HG03039 (cell line): Measurements from ENCODE around the gene ZNF791.
"Not testable (repeated sequence)": the region's sequence is repeated elsewhere in the genome, so short reads cannot be mapped to it uniquely, and the experiment has no call there.

Experiments
- ATAC-seq: cut with Tn5 transposase; IDR thresholded peaks from one replicate; pipeline ENCODE4 v1.9.1; 2021; ENCODE audit warnings: mild to moderate bottlenecking, moderate library complexity; ENCODE audit not compliant: unreplicated experiment

The ZNF791 gene

GRCh38 chr19:12628040-12629022 is 17.6 kb downstream of the ZNF791 start:
- ATAC-seq = no peak

- ATAC-seq = no peak
Measured at GRCh38 chr19:12629215-12629614, 18.5 kb downstream of the ZNF791 start.

DNA sequence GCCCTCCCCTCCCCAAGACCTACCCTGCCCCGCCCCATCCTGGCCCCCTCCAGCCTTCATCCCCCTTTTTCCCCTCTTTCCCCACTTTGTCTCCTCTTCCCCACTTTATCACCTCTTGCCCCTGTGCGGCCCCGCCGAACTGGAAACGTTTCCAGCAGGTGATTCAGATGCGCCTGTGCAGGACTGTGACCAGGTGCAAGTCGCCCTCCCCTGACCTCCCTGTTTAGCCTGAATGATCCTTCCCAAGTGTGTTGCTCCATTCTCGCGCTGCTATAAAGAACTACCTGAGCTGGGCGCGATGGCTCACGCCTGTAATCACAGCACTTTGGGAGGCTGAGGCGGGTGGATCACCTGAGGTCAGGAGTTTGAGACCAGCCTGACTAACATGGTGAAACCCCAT is 25.9 kb downstream of the ZNF791 start:
- no peak for ATAC-seq

DNA sequence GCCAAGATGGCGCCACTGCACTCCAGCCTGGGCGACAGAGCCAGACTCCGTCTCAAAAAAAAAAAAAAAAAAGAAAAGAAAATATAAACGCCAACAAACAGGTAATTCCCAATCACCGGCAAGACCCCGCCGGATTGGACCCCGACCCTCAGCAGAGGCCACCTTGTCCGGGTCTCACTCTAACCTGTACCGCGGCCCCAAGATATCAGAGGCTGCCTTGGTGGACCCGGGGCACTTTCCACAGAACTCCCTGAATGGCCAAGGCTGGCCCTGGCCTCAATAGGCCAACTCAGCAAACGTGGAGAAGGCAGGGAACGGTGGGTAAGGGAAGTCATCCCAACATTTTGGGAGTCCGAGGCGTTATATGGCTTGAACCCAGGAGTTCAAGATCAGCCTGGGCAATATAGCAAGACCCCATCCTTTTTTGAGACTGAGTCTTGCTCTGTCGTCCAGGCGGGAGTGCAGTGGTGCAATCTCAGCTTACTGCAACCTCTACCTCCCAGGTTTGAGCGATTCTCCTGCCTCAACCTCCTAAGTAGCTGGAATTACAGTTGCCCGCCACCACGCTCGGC is 28.0 kb downstream of the ZNF791 start:
- no peak for ATAC-seq

DNA sequence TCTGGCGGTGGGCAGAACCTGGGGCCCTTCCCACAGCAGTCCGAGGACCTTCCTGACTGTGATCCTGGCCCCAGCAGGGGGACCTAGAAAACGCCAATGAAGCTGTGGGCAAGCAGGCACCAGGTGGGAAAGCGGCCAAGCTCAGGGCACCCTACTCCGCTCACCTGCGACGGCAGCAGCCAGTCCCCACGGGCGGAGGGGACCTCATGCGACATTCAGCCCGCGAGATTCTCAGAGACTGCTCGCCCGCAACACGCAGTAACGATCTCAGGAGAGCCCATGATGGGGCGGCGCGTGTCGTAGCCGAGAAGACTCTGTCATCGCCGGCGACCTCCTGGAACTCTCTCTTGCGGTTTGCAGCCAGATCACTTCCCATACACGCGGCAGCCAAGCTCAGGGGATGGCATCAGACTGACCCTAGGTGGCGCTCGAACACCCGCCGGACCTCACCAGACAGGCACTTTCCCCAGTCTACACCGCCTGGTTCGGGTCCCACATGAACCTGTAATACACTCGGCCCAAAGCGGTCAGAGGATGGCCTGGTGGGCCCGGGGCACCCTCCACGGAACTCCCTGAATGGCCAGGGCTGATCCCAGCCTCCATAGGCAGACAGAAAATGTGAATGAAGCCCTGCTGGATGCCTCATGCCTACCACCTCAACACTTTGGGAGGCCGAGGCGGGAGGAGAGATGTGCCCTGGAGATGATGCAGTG is 29.3 kb downstream of the ZNF791 start:
- ATAC-seq = no peak

DNA sequence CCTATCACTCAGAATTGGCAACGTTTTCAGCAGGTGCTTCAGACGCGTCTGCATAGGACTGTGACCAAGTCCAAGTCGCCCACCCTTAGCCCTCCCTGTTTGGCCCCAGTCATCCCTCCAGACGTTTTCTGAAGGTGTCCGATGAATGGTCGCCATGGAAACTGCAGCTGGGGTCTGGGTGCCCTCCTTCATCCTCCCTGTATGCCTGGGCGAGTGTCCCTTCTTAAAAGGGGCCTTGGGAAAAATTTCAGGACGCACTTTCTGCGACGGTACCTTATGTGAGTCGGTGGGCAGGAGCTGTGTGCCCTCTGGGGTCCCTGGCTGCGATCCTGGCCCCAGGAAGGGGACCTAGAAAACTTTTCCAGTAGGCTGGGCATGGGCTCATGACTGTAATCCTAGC is 30.7 kb downstream of the ZNF791 start:
- no peak for ATAC-seq

- no peak for ATAC-seq
Measured at GRCh38 chr19:12642506-12642905, 31.8 kb downstream of the ZNF791 start.

- not testable (repeated sequence) for ATAC-seq
Measured at GRCh38 chr19:12643716-12644115, 33.0 kb downstream of the ZNF791 start.

- no peak for ATAC-seq
Measured at GRCh38 chr19:12646551-12646950, 35.8 kb downstream of the ZNF791 start.

DNA sequence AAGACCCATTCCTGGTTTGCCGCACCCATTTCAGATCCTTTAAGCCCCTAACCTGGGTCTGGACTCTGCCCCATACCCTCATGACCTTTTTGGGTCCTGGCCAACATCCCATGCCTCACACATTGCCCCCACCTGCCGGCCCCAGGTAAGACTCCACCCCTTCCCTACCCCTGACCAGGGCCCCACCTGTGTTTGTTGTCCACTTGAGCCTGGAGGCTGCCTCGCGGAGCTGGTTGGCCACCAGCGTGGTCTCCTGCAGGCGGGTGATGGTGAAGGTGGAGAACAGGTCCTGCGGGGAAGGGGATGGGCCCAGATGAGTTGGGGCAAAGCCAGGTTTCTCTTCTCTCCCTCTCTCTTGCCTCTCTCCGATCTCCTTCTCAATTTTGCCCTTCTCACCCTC is 36.3 kb downstream of the ZNF791 start:
- no peak for ATAC-seq

DNA sequence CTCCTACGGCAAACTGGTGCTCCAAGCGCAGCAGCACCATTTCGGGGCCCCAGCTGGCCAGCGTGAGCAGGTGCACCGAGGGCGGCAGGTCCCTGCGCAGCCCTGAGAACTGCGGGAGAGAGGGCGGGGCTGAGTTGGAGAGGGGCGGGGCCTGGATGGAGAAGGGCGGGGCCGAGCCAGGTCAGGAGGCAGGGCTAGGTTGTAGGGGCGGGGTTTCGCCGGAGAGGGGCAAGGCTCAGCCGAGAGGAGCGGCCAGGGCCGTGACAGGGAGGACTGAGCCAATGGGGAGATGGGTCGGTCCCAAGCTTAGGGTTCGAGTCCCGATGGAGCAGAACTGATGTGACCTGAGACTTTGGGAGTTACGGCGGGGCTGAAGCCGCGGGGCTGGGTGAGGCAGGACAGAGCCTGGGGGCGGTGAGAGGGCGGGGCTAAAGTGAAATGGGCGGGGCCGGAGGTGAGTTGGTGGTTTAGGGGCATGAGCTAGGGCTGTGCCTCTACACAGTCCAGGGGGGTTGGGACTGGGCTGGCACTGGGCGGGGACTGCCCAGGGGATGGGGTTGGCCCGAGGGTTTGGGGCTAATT is 36.9 kb downstream of the ZNF791 start:
- ATAC-seq = no peak

DNA sequence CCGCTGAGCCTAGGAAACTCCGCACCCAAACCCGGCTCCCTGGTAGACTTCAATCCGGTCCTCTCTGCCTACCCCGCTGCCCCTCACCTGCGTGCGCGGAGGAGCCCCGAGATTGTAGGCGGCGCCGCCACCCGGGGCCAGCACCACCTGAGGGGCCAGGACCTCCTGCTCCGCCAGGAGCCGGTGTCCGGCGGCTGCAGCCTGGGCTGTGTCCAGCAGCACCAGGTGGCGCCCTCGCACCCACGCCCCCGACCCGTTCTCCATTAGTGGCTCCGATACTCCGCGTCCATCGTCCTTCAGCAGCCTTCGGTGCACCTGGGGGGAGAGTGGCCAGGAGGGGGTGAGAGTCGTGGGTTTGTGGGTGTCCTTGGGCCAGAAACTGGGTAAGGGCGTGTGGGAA is 37.4 kb downstream of the ZNF791 start:
- ATAC-seq = no peak

DNA sequence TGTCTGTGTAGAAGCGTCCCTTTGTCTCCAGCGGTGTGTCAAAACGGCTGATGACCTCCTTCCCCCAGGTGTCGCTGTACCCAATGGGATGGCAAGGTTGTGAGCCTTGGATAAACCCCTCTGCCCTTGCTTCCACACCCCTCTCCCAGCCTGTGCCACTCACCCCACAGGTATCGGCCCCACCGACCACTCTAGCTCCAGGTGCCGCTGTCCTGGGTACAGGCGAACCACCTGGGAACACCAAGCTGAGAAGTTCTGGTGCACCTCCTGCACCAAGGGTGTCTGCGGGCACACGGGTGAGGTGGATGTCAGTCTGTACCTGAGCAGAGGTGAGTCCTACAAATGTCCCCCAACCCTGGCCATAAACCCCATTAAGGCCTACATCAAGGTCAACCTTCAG is 39.2 kb downstream of the ZNF791 start:
- no peak for ATAC-seq

- ATAC-seq = no peak
Measured at GRCh38 chr19:12652219-12652618, 41.5 kb downstream of the ZNF791 start.

DNA sequence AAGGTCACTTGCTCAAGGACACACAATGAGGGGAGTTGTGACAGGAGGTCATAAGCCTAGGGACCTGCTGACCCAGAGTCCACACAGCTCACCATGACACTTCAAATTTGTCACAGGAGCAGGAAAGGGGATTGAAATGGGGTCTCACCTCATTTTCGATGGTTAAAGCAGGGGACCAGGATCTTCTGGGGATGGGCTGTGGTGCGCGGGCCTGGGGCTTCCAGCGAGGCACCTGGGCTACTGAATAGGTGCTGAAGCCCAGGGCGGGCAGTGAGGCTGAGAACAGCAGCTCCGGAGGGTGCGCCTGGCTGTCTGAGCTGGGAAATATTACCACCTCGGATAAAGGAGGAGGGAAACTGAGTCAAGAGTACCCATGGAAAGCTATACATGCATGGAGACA is 44.8 kb downstream of the ZNF791 start:
- no peak for ATAC-seq

DNA sequence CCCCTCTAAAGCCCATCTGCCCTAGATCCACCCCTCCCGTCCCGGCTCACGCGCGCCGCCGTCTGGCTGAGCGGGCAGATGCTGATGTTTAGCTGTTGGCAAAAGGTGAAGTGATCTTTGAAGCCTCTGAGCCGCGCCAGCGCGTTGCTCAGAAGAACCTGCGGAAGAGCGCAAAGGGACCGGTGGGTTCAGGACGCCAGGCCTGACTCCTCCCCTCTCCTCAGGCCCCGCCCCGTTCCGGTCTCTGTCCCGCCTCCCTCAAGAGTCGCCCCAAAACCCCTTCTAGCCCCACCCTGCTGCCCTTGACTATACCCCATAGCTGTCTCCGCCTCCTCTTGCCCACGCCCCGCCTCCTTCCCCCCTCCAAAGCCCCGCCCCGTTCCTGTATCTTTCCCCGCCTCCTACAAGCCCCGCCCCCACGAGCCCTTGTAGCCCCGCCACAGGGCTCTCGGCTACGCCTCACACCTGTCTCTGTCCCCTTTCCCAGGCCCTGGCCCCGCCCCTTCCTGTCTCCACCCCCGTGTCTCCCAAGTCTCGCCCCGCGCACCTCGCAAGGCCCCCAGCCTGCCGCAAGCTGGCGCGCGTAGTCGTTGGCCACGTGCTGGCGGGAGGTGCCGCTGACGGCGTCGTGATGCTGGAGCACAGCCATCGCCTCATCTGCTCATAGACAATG is 46.3 kb downstream of the ZNF791 start:
- ATAC-seq = no peak

GRCh38 chr19:12657966-12658365 is 47.2 kb downstream of the ZNF791 start:
- ATAC-seq = no peak

DNA sequence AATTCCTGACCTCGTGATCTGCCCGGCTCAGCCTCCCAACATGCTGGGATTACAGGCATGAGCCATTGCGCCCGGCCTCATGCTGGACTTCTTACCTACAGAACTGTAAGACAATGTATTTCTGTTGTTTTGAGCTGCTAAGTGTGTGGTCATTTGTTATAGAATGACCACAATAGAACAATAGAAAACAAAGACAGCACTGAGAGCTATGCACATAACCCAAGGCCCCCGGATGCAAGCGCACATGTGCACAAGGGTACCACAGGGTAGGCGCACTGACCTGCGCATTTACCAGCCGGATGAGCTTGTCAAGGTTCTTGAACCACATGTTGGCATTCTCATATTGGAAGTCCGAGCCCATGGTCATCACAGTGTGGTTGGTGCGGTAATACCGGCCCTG is 50.3 kb downstream of the ZNF791 start:
- ATAC-seq = no peak

DNA sequence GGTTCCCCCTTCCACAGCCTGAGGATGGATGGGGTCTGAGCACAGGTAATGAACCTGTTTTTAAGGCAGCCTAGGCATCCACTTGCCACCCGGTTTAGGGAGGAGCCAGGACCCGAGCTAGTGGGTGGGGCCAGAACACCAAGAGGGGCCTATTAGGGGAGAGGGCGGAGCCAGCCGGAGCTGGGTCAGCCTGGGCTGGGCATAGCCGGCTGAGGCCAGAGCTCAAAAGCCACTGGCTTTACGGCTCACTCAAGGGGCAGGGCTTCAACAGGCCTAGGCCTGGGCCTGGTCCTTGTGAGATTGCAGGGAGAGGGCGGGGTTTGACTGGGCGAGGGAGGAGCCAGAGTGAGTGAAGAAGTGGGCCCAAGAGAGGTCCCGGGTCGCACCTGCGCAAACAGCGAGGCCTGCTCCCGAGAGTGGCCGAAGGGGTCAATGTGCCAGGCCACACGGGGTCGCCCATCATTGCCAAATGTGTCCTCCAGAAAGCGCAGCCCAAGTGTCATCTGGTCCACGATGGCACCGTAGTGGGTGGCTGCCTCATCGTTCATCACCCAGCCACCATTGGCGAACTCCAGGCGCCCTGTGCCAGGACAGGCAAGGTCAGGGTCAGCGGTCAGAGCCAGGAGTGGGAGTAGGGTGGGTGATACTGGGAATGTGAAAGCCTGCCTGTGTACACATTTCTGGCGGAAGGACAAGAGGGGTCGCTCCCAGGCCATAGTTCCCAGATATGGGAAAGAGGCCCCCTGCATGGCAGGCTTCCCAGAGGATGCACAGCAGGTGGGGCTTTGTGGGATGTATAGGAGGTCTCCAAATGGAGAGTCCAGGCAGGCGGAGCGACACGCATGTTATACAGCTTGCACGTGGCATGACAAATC is 53.9 kb downstream of the ZNF791 start:
- no peak for ATAC-seq

DNA sequence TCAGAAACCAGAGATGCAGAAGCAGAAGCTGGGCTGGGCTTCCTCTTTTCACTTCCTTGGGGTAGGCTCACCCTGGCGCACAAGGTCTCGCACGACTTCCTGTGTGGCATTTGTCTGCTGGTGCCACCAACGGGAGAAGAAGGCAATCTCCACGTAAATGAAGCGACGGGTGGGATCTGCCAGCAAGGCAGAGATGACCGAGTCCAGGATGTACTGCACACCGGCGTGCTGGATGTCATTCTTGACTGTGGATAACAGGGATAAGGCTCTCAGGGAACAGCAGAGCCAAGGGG is 54.5 kb downstream of the ZNF791 start:
- no peak for ATAC-seq
